ENCODE data around the gene ZNF74.
"Not testable (repeated sequence)": the region's sequence is repeated elsewhere in the genome, so short reads cannot be mapped to it uniquely, and the experiment has no call there.

ZNF74 gene

DNA sequence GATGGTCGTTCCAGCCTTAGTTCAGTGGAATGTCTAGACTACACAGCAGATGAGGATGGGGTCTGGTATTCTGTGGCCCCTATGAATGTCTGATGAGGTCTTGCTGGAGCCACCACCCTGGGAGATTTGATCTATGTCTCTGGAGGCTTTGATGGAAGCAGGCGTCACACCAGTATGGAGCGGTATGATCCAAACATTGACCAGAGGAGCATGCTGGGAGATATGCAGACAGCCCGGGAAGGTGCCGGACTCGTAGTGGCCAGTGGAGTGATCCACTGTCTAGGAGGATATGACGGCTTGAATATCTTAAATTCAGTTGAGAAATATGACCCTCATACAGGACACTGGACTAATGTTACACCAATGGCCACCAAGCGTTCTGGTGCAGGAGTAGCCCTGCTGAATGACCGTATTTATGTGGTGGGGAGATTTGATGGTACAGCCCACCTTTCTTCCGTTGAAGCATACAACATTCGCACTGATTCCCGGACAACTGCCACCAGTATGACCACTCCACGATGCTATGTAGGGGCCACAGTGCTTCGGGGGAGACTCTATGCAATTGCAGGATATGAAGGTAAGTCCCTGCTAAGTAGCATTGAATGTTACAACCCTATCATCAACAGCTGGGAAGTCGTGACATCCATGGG is 57.3 kb downstream of the ZNF74 start:
- DNase-seq: not testable (repeated sequence)

DNA sequence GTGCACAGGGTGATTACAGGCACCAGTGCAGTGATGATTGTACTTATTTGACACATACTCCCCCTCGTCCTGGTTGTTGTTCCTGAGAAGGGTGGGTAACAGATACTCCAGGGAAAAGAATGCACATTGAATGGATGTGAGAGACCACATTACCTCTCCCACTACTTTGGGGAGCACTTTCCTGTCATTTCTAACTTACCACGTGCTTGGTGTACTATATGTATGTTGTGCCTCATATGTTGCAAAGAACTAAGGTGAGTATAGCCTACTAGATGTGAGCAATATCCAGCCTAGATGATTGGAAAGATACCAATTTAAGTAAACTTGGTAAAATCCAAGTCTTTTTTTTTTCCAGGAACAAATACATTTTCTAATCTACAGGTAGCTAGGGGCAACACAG is 58.0 kb downstream of the ZNF74 start:
- no peak for DNase-seq

DNA sequence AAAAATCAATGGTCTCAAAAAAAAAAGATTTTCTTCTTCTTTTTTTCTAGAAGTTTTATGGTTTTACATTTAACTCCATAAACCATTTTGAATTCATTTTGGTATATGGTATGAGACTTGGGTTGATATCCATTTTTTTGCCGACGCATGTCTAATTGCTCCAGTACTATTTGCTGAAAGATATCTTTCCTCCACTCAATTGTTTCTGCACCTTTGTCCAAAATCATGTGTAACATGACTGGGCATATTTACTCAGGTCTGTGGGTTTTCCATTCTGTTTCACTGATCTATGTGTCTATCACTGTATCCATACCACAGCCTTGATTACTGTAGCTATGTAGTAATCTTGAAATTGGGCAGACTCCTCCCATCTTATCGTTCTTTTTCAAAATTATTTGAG is 59.3 kb downstream of the ZNF74 start:
- no peak for DNase-seq

DNA sequence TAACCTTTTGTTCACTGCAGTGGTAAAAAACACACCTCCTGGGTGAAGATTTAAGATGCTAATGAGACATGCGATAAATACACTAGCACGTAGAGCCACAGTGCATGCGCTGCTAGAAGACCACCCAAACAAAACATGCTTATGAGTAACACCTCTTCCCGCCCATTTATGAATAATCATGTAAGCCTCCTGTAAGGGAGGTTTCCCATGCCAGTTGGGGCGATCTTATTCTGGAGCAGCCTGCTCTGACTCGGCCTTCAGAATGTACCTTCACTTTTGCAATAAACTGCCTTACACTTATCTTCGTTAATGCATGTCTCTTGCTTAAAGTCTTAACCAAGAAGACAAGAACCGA is 61.7 kb downstream of the ZNF74 start:
- no peak for DNase-seq

DNA sequence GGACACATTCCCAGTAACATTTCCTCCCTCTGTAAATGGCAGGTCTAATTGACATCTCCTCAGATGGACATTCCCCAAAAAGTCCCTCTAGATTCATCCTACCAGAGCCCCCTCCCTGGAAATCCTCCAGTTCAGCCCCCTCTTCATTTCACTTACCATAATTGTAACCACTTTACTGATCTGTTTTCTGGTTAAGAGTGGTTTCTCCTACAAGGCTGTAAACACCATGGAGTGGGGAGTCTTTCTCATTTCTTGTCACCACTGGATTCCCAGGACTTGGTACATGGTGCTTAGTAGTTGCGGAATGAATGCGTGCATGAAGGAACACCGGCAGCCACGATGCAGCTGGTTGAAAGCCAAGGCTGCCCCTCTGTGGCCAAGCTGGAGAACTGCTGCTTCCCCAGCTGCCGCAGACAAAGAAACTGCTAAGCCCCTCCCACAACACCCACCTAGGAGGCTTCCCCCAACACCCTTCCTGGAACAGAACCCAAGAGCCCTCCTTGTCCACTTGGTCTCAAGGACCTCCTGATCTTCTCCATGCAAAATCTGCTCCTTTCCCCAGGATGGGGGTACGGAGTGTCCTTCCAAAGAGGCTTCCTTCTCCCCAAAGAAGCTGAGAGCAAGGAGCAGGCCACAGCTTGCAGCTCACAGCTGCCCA is 62.2 kb downstream of the ZNF74 start:
- DNase-seq: peak; percentile 82

DNA sequence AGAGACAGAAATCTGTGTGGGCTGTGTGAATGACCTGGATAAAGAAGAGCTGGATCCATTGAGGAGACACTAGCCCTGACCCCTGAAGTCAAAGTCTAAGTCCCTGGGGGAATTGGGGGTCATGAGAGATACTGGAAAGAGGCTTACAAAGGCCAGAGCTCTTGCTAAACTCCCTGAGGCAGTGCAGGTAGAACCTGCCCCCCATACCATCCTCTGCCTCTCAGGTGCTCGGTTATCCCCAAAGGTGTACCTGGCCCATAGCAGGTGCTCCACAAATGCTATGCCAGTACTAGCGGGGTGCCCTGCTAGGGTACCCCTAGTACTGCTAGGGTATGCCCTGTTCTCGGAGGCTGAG is 62.7 kb downstream of the ZNF74 start:
- no peak for DNase-seq

DNA sequence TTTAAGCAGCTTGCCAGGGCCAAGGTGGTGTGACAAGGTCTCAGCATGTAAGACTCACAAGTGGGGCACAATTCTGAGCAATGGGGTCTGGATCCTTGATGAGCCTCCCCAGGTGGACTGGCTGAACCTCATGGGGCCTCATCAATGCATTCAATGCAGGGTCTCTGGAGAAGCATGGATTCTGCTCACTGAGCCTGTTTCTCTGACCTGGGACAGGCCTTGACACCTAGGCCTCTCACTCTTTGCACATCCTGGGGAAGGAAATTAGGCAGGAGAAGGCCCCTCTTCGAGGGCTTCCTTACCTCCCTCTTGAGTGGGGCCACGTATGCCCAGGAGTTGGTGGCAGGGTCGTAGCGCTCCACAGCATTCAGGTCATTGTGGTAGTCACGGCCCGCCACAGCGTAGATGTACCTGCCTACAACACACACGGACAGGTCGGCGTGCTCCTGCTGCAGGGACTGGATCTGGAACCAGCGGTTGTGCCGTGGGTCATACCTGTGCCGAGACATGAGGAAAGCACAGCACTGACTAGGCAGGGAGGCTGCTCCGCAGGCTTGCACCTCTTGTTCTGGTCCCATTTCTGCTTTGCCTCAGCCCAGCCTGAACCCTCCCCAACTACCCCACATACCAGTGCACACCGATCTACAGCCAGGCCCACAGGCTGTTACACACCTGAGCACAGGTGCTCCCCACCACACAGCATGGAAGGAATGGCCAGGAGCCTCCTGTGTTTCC is 63.7 kb downstream of the ZNF74 start:
- DNase-seq: no peak
